K562 (cell line): ENCODE results near the gene PLPPR2. TPM values are rescaled to one million over a fixed set of nuclear protein-coding genes. Genes with fewer than 3 reads are reported as not detected.

ENCODE experiments used
- CHD2 ChIP-seq: IDR thresholded peaks from 2 replicates; pipeline ENCODE4 v1.6.1; 2011; ENCODE audit warnings: low read depth, low read length
- GTF2E2 ChIP-seq: fragments of 200-800 bp; sonication (Bioruptor generic); IDR thresholded peaks from 2 replicates; pipeline ENCODE4 v1.6.1; 2016; ENCODE audit warnings: missing genetic modification characterization, missing compliant biosample characterization
- LEF1 ChIP-seq: fragments of 450-650 bp; IDR thresholded peaks from 2 replicates; pipeline ENCODE4 v1.6.1; 2016; ENCODE audit warnings: mild to moderate bottlenecking
- NFE2L1 ChIP-seq: fragments of 450-650 bp; IDR thresholded peaks from 2 replicates; pipeline ENCODE4 v1.6.1; 2016; ENCODE audit warnings: missing genetic modification characterization, low read depth, mild to moderate bottlenecking, missing compliant biosample characterization, moderate library complexity, borderline replicate concordance
- NR4A1 ChIP-seq, 2 experiments: fragments of 250-450 bp in 1 of 2; fragments of 450-650 bp in 1 of 2; sonication (Bioruptor Pico) in 1 of 2; IDR thresholded peaks; 2 replicates each; pipeline versions ENCODE4 v1.4.0 to v1.6.1; 2016 to 2020; ENCODE audit warnings: mild to moderate bottlenecking in 2 of 2, missing compliant biosample characterization in 1 of 2, missing genetic modification characterization in 1 of 2, moderate library complexity in 1 of 2
- PRDM10 ChIP-seq: fragments of 450-650 bp; IDR thresholded peaks from 2 replicates; pipeline ENCODE4 v1.6.1; 2018; ENCODE audit not compliant: partially characterized antibody
- SRF ChIP-seq, 2 experiments: fragments of 250-450, 450-650 bp in 1 of 2; sonication (Bioruptor Pico) in 1 of 2; sonication (generic) in 1 of 2; formaldehyde crosslinking; IDR thresholded peaks; 2 replicates each; pipeline versions ENCODE4 v1.5.0 to v1.5.1; 2020 to 2022; ENCODE audit warnings: mild to moderate bottlenecking in 1 of 2, missing genetic modification reagents in 1 of 2
- TFAP4 ChIP-seq: sonication (generic); formaldehyde crosslinking; IDR thresholded peaks from 2 replicates; pipeline ENCODE4 v1.8.0; 2022; ENCODE audit warnings: missing genetic modification reagents, mild to moderate bottlenecking, moderate library complexity, borderline replicate concordance
- ZNF592 ChIP-seq: fragments of 450-650 bp; IDR thresholded peaks from 2 replicates; pipeline ENCODE4 v1.6.1; 2017; ENCODE audit warnings: antibody characterized with exemption, mild to moderate bottlenecking
- polyA plus RNA-seq, 8 experiments: library from polyadenylated mRNA; depleted of rRNA in 4 of 8; stranded (reverse) in 5 of 8; unstranded in 3 of 8; fragments of >200 nt; fragmentation: Nextera tagmentation in 2 of 8; fragmentation: Illumina TruSeq in 1 of 8; extraction: Ambion mirVana in 2 of 8; extraction: Trizol in 1 of 8; gene quantifications; 2 replicates each; pipeline versions ENCODE4 v1.2.1 to v1.2.3, GENCODE V29; 2011 to 2014; ENCODE audit warnings: inconsistent platforms in 1 of 8, missing spikeins in 1 of 8
- total RNA-seq, 7 experiments: library from RNA; depleted of rRNA in 6 of 7; stranded (reverse); fragments of >200 nt in 6 of 7; fragmentation: Illumina TruSeq in 2 of 7; extraction: Trizol in 2 of 7; gene quantifications; 2 replicates each; pipeline versions ENCODE4 v1.2.1 to v1.2.3, GENCODE V29; 2011 to 2021; ENCODE audit warnings: low replicate concordance in 1 of 7

The PLPPR2 gene
- total and polyA plus RNA-seq, 9 of the 15 experiments (the other 6 are each of a cell fraction or from before 2014, with no cell fraction given): 0.49 to 15.9 (median 3.4) TPM

- TF ChIP-seq GTF2E2 (no peak), SRF (CRISPR knock-in tag; IDR thresholded peaks at IDR 0.05) (no peak), NFE2L1 (tag) (no peak), LEF1 (peak; percentile 43; the same call in 1 of the 2 replicates), TFAP4 (CRISPR knock-in tag) (peak; percentile 95), CHD2 (0 out of 2 replicates have a peak, but pooled peaks have one; percentile 40), NR4A1 (CRISPR knock-in tag; IDR thresholded peaks at IDR 0.05) (no peak), NR4A1 (tag; IDR thresholded peaks at IDR 0.05) (no peak), ZNF592 (peak; percentile 38; the same call in 1 of the 2 replicates), PRDM10 (peak; percentile 27)
Measured at GRCh38 chr19:11382898-11383705, 27.9 kb downstream of the PLPPR2 start (continued).
